ENCODE results near the gene TSEN15. TPM values are rescaled to one million over a fixed set of nuclear protein-coding genes. Genes with fewer than 3 reads are reported as not detected.
A peak's percentile ranks its signal among the peaks of the same experiment; 100 is the strongest.

The TSEN15 gene
- polyA plus RNA-seq, 1 donor (not counting 4 experiments of a cell fraction or from before 2014, with no cell fraction given), result 46.7 TPM

DNA sequence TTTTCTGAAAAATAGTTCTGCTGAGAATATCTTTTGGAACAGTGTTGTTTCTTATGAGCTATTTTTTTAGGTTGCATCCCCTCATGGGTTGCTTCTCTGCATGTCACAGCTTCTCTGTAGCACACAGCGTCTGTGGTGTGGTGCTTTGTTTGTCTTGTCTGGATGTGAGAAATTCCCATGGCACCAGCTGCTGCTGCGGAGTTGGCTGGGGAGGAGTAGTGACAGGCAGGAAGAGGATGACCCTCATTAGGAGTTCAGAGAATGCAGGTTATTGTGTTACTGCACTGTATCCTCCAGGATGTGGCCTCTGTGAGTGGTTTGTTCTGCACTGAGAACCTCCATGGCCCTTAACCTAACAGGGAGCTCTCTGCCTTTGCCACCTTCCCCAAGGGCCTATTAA lies 64.8 kb downstream of the TSEN15 start:
- Histone ChIP-seq H3K9me3 (ENCODE audit: control insufficient read depth, low read depth, low read length) (no peaks in the 10 kb centered on the region), H3K4me2 (ENCODE audit: control insufficient read depth, extremely low read depth, insufficient read depth, low read depth, low read length) (no peak overlapping the region), H3K27me3 (ENCODE audit: control insufficient read depth, extremely low read depth, insufficient read depth, low read length) (no peaks in the 10 kb centered on the region), H3K79me2 (ENCODE audit: control insufficient read depth, insufficient read depth, low read length) (no peaks in the 10 kb centered on the region), H3K4me3 (ENCODE audit: control insufficient read depth in 2 of 3, extremely low read depth in 1 of 3, insufficient read depth in 2 of 3, low read depth in 1 of 3, low read length in 3 of 3) (no peak overlapping the region), H3K9ac (ENCODE audit: control insufficient read depth, extremely low read depth, insufficient read depth, low read length) (no peak overlapping the region), H4K20me1 (ENCODE audit: control insufficient read depth, extremely low read depth, insufficient read depth, low read length) (no peaks in the 10 kb centered on the region), H3K4me1 (ENCODE audit: control insufficient read depth, extremely low read depth, insufficient read depth, low read length) (peaks cover 14% of the 10 kb centered on the region), H3K27ac (ENCODE audit: control insufficient read depth, insufficient read depth, low read length) (no peak overlapping the region), H3K9me1 (ENCODE audit: control insufficient read depth, extremely low read depth, insufficient read depth, low read length) (no peaks in the 10 kb centered on the region), H2AFZ (ENCODE audit: control insufficient read depth, low read length) (no peak overlapping the region), H3K36me3 (ENCODE audit: control insufficient read depth in 2 of 2, extremely low read depth in 1 of 2, insufficient read depth in 2 of 2, low read length in 2 of 2) (no peaks in the 10 kb centered on the region)
- TF ChIP-seq EZH2 (IDR thresholded peaks at IDR 0.05; ENCODE audit: low read length), result no peak
- TF ChIP-seq, protein P1, sequence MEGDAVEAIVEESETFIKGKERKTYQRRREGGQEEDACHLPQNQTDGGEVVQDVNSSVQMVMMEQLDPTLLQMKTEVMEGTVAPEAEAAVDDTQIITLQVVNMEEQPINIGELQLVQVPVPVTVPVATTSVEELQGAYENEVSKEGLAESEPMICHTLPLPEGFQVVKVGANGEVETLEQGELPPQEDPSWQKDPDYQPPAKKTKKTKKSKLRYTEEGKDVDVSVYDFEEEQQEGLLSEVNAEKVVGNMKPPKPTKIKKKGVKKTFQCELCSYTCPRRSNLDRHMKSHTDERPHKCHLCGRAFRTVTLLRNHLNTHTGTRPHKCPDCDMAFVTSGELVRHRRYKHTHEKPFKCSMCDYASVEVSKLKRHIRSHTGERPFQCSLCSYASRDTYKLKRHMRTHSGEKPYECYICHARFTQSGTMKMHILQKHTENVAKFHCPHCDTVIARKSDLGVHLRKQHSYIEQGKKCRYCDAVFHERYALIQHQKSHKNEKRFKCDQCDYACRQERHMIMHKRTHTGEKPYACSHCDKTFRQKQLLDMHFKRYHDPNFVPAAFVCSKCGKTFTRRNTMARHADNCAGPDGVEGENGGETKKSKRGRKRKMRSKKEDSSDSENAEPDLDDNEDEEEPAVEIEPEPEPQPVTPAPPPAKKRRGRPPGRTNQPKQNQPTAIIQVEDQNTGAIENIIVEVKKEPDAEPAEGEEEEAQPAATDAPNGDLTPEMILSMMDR (optimal IDR thresholded peaks at IDR 0.05 in 1 of 3, IDR thresholded peaks at IDR 0.05 in 1 of 3, conservative IDR thresholded peaks at IDR 0.05 in 1 of 3; ENCODE audit: extremely low read depth in 1 of 3, insufficient read depth in 2 of 3, low read length in 3 of 3), result no peak
- DNase-seq (ENCODE audit: low read depth, low spot score) (no peak), FAIRE-seq (no peak)
- dilution Hi-C loops (cut with MboI; ENCODE audit: extremely low pct_ligation_motif_present, low sequenced_read_pairs), result no loop called here

DNA sequence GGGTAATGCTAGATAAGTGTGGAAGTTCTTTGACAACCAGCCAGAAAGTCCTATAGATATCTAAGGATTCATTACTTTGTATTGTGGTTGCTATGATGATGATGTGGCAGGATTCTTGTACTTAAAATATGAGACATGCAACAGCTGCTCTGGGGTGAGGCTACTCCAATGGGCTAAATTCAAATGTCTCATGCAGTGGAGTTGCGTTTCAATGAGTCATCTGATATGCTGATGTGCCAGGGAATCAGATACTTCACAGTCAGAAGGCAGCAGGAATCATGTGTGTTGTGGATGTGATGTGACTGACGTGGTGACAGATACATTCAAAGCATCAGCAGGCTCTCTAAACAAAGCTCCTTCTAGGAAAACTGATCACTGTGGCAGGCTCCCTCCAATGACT lies 66.5 kb downstream of the TSEN15 start:
- no peaks in the 10 kb centered on the region for H3K79me2 ChIP-seq (ENCODE audit: control insufficient read depth, insufficient read depth, low read length)
- no peaks in the 10 kb centered on the region for H3K9me3 ChIP-seq (ENCODE audit: control insufficient read depth, low read depth, low read length)
- dilution Hi-C loops (cut with MboI; ENCODE audit: extremely low pct_ligation_motif_present, low sequenced_read_pairs), result no loop called here
- H3K27me3 ChIP-seq (ENCODE audit: control insufficient read depth, extremely low read depth, insufficient read depth, low read length), result no peaks in the 10 kb centered on the region
- TF ChIP-seq, protein P1 (optimal IDR thresholded peaks at IDR 0.05 in 1 of 3, IDR thresholded peaks at IDR 0.05 in 1 of 3, conservative IDR thresholded peaks at IDR 0.05 in 1 of 3; ENCODE audit: extremely low read depth in 1 of 3, insufficient read depth in 2 of 3, low read length in 3 of 3), result no peak
- no peak for TF ChIP-seq EZH2 (IDR thresholded peaks at IDR 0.05; ENCODE audit: low read length)
- peak; percentile 94 for DNase-seq (ENCODE audit: low read depth, low spot score)
- peak overlapping the region; percentile 9 for H3K9ac ChIP-seq (ENCODE audit: control insufficient read depth, extremely low read depth, insufficient read depth, low read length)
- H3K9me1 ChIP-seq (ENCODE audit: control insufficient read depth, extremely low read depth, insufficient read depth, low read length), result no peaks in the 10 kb centered on the region
- no peak overlapping the region for H2AFZ ChIP-seq (ENCODE audit: control insufficient read depth, low read length)
- H3K27ac ChIP-seq (ENCODE audit: control insufficient read depth, insufficient read depth, low read length), result peak overlapping the region; percentile 53
- H3K4me1 ChIP-seq (ENCODE audit: control insufficient read depth, extremely low read depth, insufficient read depth, low read length), result peaks cover 11% of the 10 kb centered on the region
- no peak overlapping the region for H3K4me2 ChIP-seq (ENCODE audit: control insufficient read depth, extremely low read depth, insufficient read depth, low read depth, low read length)
- H3K36me3 ChIP-seq (ENCODE audit: control insufficient read depth in 2 of 2, extremely low read depth in 1 of 2, insufficient read depth in 2 of 2, low read length in 2 of 2), result no peaks in the 10 kb centered on the region
- no peak overlapping the region for H3K4me3 ChIP-seq (ENCODE audit: control insufficient read depth in 2 of 3, extremely low read depth in 1 of 3, insufficient read depth in 2 of 3, low read depth in 1 of 3, low read length in 3 of 3)
- FAIRE-seq, result peak; percentile 97
- no peaks in the 10 kb centered on the region for H4K20me1 ChIP-seq (ENCODE audit: control insufficient read depth, extremely low read depth, insufficient read depth, low read length)

Other genes with a start within 250 kb of the TSEN15 start
- 0.88 to 1.5 TPM (median 1.2 TPM) in 3 replicates for gene RGL1, start 246.6 kb upstream of the TSEN15 start, polyA plus RNA-seq
- 0.03 TPM in 1 of 3 replicates, not detected in the others for gene COLGALT2, start 14.0 kb upstream of the TSEN15 start, polyA plus RNA-seq

Measured in keratinocyte (primary cell).